ENCODE measurements around the gene PDE6B.

DNA sequence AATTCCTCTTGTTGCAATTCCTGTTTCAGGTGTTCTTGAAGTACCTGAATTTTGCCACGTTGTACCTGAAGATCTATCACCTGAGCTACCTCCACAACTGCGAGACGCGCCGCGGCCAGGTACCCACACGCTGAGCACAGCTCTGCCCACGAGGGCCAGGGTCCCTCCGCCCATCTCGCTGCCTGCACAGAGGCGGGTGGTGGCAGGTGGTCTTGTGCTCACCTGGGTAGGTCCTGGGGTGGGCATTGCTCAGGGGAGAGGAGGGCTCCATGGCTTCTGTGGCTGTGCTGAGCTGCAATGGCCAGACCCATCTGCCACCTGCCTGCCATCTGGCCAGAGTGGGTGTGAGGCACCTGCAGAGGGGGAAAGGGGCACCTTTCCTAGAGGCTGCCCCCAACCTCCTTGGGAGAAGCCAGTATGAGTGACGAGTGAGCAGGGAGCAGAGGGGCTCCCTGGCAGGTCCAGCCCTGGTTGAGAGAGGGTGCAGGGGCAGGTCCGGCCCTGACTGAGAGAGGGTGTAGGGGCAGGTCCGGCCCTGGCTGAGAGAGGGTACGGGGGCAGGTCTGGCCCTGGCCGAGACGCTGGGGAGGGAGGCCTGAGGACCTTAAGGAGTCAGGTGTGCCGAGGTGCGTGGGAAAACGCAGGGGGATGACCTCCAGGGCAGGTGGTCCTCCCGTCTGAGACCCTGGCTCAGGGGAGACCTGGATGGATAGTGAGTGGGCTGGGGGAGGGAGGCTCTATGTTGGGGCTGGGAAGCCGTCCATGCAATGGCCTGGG is 10.7 kb downstream of the PDE6B start:
- TF ChIP-seq, protein P1, sequence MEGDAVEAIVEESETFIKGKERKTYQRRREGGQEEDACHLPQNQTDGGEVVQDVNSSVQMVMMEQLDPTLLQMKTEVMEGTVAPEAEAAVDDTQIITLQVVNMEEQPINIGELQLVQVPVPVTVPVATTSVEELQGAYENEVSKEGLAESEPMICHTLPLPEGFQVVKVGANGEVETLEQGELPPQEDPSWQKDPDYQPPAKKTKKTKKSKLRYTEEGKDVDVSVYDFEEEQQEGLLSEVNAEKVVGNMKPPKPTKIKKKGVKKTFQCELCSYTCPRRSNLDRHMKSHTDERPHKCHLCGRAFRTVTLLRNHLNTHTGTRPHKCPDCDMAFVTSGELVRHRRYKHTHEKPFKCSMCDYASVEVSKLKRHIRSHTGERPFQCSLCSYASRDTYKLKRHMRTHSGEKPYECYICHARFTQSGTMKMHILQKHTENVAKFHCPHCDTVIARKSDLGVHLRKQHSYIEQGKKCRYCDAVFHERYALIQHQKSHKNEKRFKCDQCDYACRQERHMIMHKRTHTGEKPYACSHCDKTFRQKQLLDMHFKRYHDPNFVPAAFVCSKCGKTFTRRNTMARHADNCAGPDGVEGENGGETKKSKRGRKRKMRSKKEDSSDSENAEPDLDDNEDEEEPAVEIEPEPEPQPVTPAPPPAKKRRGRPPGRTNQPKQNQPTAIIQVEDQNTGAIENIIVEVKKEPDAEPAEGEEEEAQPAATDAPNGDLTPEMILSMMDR (conservative IDR thresholded peaks at IDR 0.05) = no peak
- TF ChIP-seq ZFX (IDR thresholded peaks at IDR 0.05) = no peak

Data from C4-2B (cell line).